Esophagus squamous epithelium (tissue), 5 donors: Measurements from ENCODE around the gene FUT4. TPM values are rescaled to one million over a fixed set of nuclear protein-coding genes. Genes with fewer than 3 reads are reported as not detected.
A peak's percentile ranks its signal among the peaks of the same experiment; 100 is the strongest.
"Not testable (repeated sequence)": the region's sequence is repeated elsewhere in the genome, so short reads cannot be mapped to it uniquely, and the experiment has no call there.

ENCODE experiments used
- DNase-seq: peaks from one replicate; lab custom pipeline; 2025; lab: John Stamatoyannopoulos, UW
- H3K27ac ChIP-seq, 4 donors: fragments of 200-600 bp; sonication (generic); one replicate each; pipeline ENCODE4 v1.5.1; 2016 to 2019; ENCODE audit warnings: mild to moderate bottlenecking in 1 of 4
- H3K27me3 ChIP-seq, 4 donors: fragments of 200-600 bp; sonication (generic); 1 replicate in 3 of 4; 2 replicates in 1 of 4; pipeline versions ENCODE4 v1.5.1 to v1.6.0; 2017 to 2021; ENCODE audit warnings: antibody characterized with exemption in 1 of 4
- H3K36me3 ChIP-seq, 3 donors: fragments of 200-600 bp; sonication (generic); one replicate each; pipeline ENCODE4 v1.5.1; 2016 to 2019
- H3K4me1 ChIP-seq, 3 donors: fragments of 200-600 bp; sonication (generic); one replicate each; pipeline ENCODE4 v1.5.1; 2017 to 2019
- H3K4me3 ChIP-seq, 4 donors: fragments of 200-600 bp; sonication (generic); 1 replicate in 3 of 4; 2 replicates in 1 of 4; pipeline ENCODE4 v1.5.1; 2016 to 2019; ENCODE audit warnings: mild to moderate bottlenecking in 2 of 4, moderate library complexity in 1 of 4
- H3K9me3 ChIP-seq, 3 donors: fragments of 200-600 bp; sonication (generic); one replicate each; pipeline ENCODE4 v1.5.1; 2016 to 2019
- CTCF ChIP-seq, 6 experiments: fragments of 450-650 bp in 4 of 6; fragments of 200-600 bp in 2 of 6; sonication (generic) in 2 of 6; IDR thresholded peaks; one replicate each; pipeline ENCODE4 v1.5.1; 2016 to 2019; ENCODE audit warnings: antibody characterized with exemption in 6 of 6, mild to moderate bottlenecking in 4 of 6, moderate library complexity in 4 of 6
- POLR2A ChIP-seq, 4 donors: fragments of 450-650 bp; IDR thresholded peaks; one replicate each; pipeline ENCODE4 v1.6.1; 2017; ENCODE audit warnings: antibody characterized with exemption in 4 of 4, mild to moderate bottlenecking in 4 of 4, moderate library complexity in 3 of 4
- WGBS, 2 donors: methylation state at CpG; one replicate each; pipeline ENCODE4 v1.1.5; 2018; 5-methylcytosine and 5-hydroxymethylcytosine counted together
- intact Hi-C: fragments of 100-400 bp; cut with DNase I; formaldehyde crosslinking; loops from one replicate; pipeline ENCODE4 v1.15.0; 2022
- total RNA-seq, 4 donors: library from RNA; depleted of rRNA; stranded (reverse); fragments of >200 nt; gene quantifications; one replicate each; pipeline ENCODE4 v1.1.0, GENCODE V29; 2016
- donor health status: DM: yes; HTN: yes; CAD: no.

FUT4 gene
- total RNA-seq, 4 donors from 2014 or later, result 1.4 to 6.1 (median 1.8) TPM

GRCh38 chr11:94504689-94505293 is 38.9 kb upstream of the FUT4 start:
- peaks cover 0 to 19% (median 0%) of the 10 kb centered on the region in 3 donors for H3K36me3 ChIP-seq
- no peaks in the 10 kb centered on the region for H3K27me3 ChIP-seq
- no peak for DNase-seq
- H3K9me3 ChIP-seq, result no peaks in the 10 kb centered on the region
- no peak overlapping the region for H3K4me3 ChIP-seq
- no peak overlapping the region for H3K27ac ChIP-seq
- H3K4me1 ChIP-seq, result no peaks in the 10 kb centered on the region
- intact Hi-C loops, result no loop called here
- TF ChIP-seq CTCF (IDR thresholded peaks at IDR 0.05), result peak; percentile 56 to 74 (median 63)
- no peak for TF ChIP-seq POLR2A (IDR thresholded peaks at IDR 0.05)
- WGBS, 2 donors, result 3 to 21% methylated on average over 3 of the region's 3 CpGs

GRCh38 chr11:94506513-94506912 is 37.2 kb upstream of the FUT4 start:
- H3K4me1 ChIP-seq, H3K27me3 ChIP-seq, DNase-seq, H3K4me3 ChIP-seq, H3K27ac ChIP-seq, H3K9me3 ChIP-seq, H3K36me3 ChIP-seq, intact Hi-C loops: not testable (repeated sequence)
- WGBS, 2 donors, result 88 to 90% methylated on average over 5 of the region's 5 CpGs

GRCh38 chr11:94507485-94507884 is 36.2 kb upstream of the FUT4 start:
- no peak overlapping the region for H3K27ac ChIP-seq
- DNase-seq, result no peak
- H3K9me3 ChIP-seq, result no peaks in the 10 kb centered on the region
- no peak for TF ChIP-seq POLR2A (IDR thresholded peaks at IDR 0.05)
- no peak for TF ChIP-seq CTCF (IDR thresholded peaks at IDR 0.05)
- no peaks in the 10 kb centered on the region for H3K36me3 ChIP-seq
- H3K4me3 ChIP-seq, result no peak overlapping the region
- peaks cover 0 to 4% (median 0%) of the 10 kb centered on the region in 4 donors for H3K27me3 ChIP-seq
- WGBS, 2 donors, result 39 to 57% methylated on average over 4 of the region's 4 CpGs
- peaks cover 0 to 7% (median under 1%) of the 10 kb centered on the region in 3 donors for H3K4me1 ChIP-seq
- intact Hi-C loops, result no loop called here

- TF ChIP-seq POLR2A (IDR thresholded peaks at IDR 0.05), result no peak
- no peak for TF ChIP-seq CTCF (IDR thresholded peaks at IDR 0.05)
- H3K4me1 ChIP-seq, result peaks cover 0 to 16% (median 4%) of the 10 kb centered on the region in 3 donors
- WGBS, 2 donors, result 20 to 23% methylated on average over 39 to 46 of the region's 53 CpGs
- H3K36me3 ChIP-seq, result no peaks in the 10 kb centered on the region
- no peaks in the 10 kb centered on the region for H3K9me3 ChIP-seq
- intact Hi-C loops, result no loop called here
- H3K27me3 ChIP-seq, result peaks cover 0 to 6% (median 0%) of the 10 kb centered on the region in 4 donors
- no peak for DNase-seq
- H3K4me3 ChIP-seq, result peak within 1 kb of the TSS; percentile 24 to 64 (median 50)
- no peak within 1 kb of the TSS for H3K27ac ChIP-seq
Measured at GRCh38 chr11:94511932-94512781, 31.6 kb upstream of the FUT4 start, which contains the start of gene C11orf97. TSS of gene C11orf97 (plus strand) at chr11:94512461. CDS start at chr11:94512529, 68 bp downstream.

GRCh38 chr11:94513091-94513490 is 30.6 kb upstream of the FUT4 start:
- no peak for TF ChIP-seq CTCF (IDR thresholded peaks at IDR 0.05)
- no peak for TF ChIP-seq POLR2A (IDR thresholded peaks at IDR 0.05)
- Histone ChIP-seq H3K4me3 (no peak overlapping the region), H3K27ac (no peak overlapping the region), H3K4me1 (peaks cover 0 to 16% (median 4%) of the 10 kb centered on the region in 3 donors), H3K36me3 (no peaks in the 10 kb centered on the region), H3K9me3 (no peaks in the 10 kb centered on the region), H3K27me3 (peaks cover 0 to 6% (median 0%) of the 10 kb centered on the region in 4 donors)
- intact Hi-C loops, result no loop called here
- DNase-seq, result no peak
- WGBS, 2 donors, result 38 to 45% methylated on average over 2 of the region's 2 CpGs
